ENCODE results near the gene FRMPD4.

The FRMPD4 gene

GRCh38 chrX:12223650-12224049, 85.4 kb downstream of the FRMPD4 start:
- Histone ChIP-seq H3K9ac (ENCODE audit: low read length) (no peak overlapping the region), H3K27me3 (replicated peaks; ENCODE audit: control insufficient read depth, insufficient read depth, low read length) (no peaks in the 10 kb centered on the region), H3K4me1 (ENCODE audit: control insufficient read depth, insufficient read depth, low read length) (no peaks in the 10 kb centered on the region), H3K36me3 (ENCODE audit: control insufficient read depth, insufficient read depth, low read length, severe bottlenecking) (no peaks in the 10 kb centered on the region), H3K9me3 (ENCODE audit: control insufficient read depth, low read length) (peaks cover 7% of the 10 kb centered on the region), H3K4me3 (ENCODE audit: low read length) (no peak overlapping the region)
- DNase-seq (ENCODE audit: low read depth), result no peak

DNA sequence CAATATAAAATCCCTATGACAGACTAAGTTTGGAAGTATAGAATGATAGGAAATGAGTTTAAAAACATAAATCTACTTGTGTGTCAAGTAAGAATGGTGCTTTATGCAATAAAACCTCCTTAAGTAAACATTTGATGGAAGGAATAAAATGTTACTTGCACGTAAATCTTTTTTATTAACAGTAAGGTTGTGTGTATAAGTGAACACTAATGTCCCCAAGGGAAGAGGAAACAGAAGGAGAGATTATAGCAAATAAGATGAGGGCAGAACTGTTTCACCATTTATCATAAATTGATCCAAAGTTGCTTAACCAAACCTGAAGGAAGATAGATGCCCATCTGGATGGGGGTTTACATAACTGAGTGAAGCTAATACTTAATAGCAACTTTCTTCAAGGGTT, 86.8 kb downstream of the FRMPD4 start:
- Histone ChIP-seq H3K9ac (ENCODE audit: low read length) (no peak overlapping the region), H3K9me3 (ENCODE audit: control insufficient read depth, low read length) (peaks cover 7% of the 10 kb centered on the region), H3K27me3 (replicated peaks; ENCODE audit: control insufficient read depth, insufficient read depth, low read length) (no peaks in the 10 kb centered on the region), H3K4me3 (ENCODE audit: low read length) (no peak overlapping the region), H3K4me1 (ENCODE audit: control insufficient read depth, insufficient read depth, low read length) (no peaks in the 10 kb centered on the region), H3K36me3 (ENCODE audit: control insufficient read depth, insufficient read depth, low read length, severe bottlenecking) (no peaks in the 10 kb centered on the region)
- no peak for DNase-seq (ENCODE audit: low read depth)

- Histone ChIP-seq H3K27me3 (replicated peaks; ENCODE audit: control insufficient read depth, insufficient read depth, low read length) (no peaks in the 10 kb centered on the region), H3K36me3 (ENCODE audit: control insufficient read depth, insufficient read depth, low read length, severe bottlenecking) (no peaks in the 10 kb centered on the region), H3K4me3 (ENCODE audit: low read length) (no peak overlapping the region), H3K9ac (ENCODE audit: low read length) (no peak overlapping the region), H3K4me1 (ENCODE audit: control insufficient read depth, insufficient read depth, low read length) (no peaks in the 10 kb centered on the region), H3K9me3 (ENCODE audit: control insufficient read depth, low read length) (peaks cover 7% of the 10 kb centered on the region)
- DNase-seq (ENCODE audit: low read depth), result no peak
Observed at GRCh38 chrX:12227412-12228041, 89.3 kb downstream of the FRMPD4 start.

GRCh38 chrX:12228862-12229261, 90.6 kb downstream of the FRMPD4 start:
- Histone ChIP-seq H3K27me3 (replicated peaks; ENCODE audit: control insufficient read depth, insufficient read depth, low read length) (no peaks in the 10 kb centered on the region), H3K9ac (ENCODE audit: low read length) (no peak overlapping the region), H3K4me1 (ENCODE audit: control insufficient read depth, insufficient read depth, low read length) (no peaks in the 10 kb centered on the region), H3K4me3 (ENCODE audit: low read length) (no peak overlapping the region), H3K9me3 (ENCODE audit: control insufficient read depth, low read length) (peaks cover 7% of the 10 kb centered on the region), H3K36me3 (ENCODE audit: control insufficient read depth, insufficient read depth, low read length, severe bottlenecking) (no peaks in the 10 kb centered on the region)
- DNase-seq (ENCODE audit: low read depth), result no peak

DNA sequence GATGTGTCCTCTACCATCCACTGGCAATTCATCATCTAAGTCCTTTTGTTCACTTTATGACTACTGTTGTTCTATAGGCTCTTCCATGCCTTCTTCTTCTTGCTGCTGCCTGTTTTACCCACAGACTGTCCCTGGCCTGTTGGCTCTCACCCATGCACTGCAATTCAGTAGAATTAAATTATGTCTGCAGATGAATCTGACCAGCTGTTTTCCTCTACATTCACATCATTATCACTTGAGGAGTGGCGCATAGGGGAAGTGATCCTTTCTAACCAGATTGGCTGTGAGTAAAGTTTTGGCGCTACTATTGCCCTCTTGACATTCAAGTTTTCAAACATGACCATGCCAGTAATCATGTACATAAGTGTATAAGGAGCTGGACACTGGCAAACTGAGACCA, 91.7 kb downstream of the FRMPD4 start:
- H3K27me3 ChIP-seq (replicated peaks; ENCODE audit: control insufficient read depth, insufficient read depth, low read length), result no peaks in the 10 kb centered on the region
- no peak overlapping the region for H3K9ac ChIP-seq (ENCODE audit: low read length)
- DNase-seq (ENCODE audit: low read depth), result no peak
- H3K4me1 ChIP-seq (ENCODE audit: control insufficient read depth, insufficient read depth, low read length), result peaks cover 5% of the 10 kb centered on the region
- no peak overlapping the region for H3K4me3 ChIP-seq (ENCODE audit: low read length)
- peaks cover 7% of the 10 kb centered on the region for H3K9me3 ChIP-seq (ENCODE audit: control insufficient read depth, low read length)
- no peaks in the 10 kb centered on the region for H3K36me3 ChIP-seq (ENCODE audit: control insufficient read depth, insufficient read depth, low read length, severe bottlenecking)

GRCh38 chrX:12234534-12235329, 96.5 kb downstream of the FRMPD4 start:
- peaks cover 5% of the 10 kb centered on the region for H3K4me1 ChIP-seq (ENCODE audit: control insufficient read depth, insufficient read depth, low read length)
- H3K36me3 ChIP-seq (ENCODE audit: control insufficient read depth, insufficient read depth, low read length, severe bottlenecking), result no peaks in the 10 kb centered on the region
- H3K27me3 ChIP-seq (replicated peaks; ENCODE audit: control insufficient read depth, insufficient read depth, low read length), result no peaks in the 10 kb centered on the region
- no peaks in the 10 kb centered on the region for H3K9me3 ChIP-seq (ENCODE audit: control insufficient read depth, low read length)
- no peak for DNase-seq (ENCODE audit: low read depth)
- no peak overlapping the region for H3K4me3 ChIP-seq (ENCODE audit: low read length)
- no peak overlapping the region for H3K9ac ChIP-seq (ENCODE audit: low read length)

GRCh38 chrX:12236156-12236555, 97.9 kb downstream of the FRMPD4 start:
- Histone ChIP-seq H3K27me3 (replicated peaks; ENCODE audit: control insufficient read depth, insufficient read depth, low read length) (no peaks in the 10 kb centered on the region), H3K4me1 (ENCODE audit: control insufficient read depth, insufficient read depth, low read length) (peaks cover 5% of the 10 kb centered on the region), H3K9me3 (ENCODE audit: control insufficient read depth, low read length) (no peaks in the 10 kb centered on the region), H3K4me3 (ENCODE audit: low read length) (no peak overlapping the region), H3K36me3 (ENCODE audit: control insufficient read depth, insufficient read depth, low read length, severe bottlenecking) (no peaks in the 10 kb centered on the region), H3K9ac (ENCODE audit: low read length) (no peak overlapping the region)
- DNase-seq (ENCODE audit: low read depth), result no peak

DNA sequence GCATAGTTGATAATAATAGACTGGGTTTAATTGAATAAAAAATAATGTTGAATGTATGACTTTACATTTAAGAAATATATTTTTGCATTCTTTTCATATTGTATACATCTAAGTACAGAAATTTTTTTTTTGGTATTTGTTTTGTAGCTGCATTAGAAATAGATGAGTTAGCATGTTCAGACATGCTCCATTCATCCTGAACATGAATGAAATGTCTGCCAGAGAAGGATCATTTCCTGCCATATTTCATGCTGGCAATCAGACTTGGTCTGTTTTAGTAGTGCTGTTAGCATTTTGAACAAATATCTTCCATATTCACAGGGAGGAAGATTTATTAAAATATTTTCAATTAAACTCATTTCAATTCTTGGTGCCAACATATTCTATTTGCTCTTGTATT, 98.9 kb downstream of the FRMPD4 start:
- H3K27me3 ChIP-seq (replicated peaks; ENCODE audit: control insufficient read depth, insufficient read depth, low read length), result no peaks in the 10 kb centered on the region
- peaks cover 5% of the 10 kb centered on the region for H3K4me1 ChIP-seq (ENCODE audit: control insufficient read depth, insufficient read depth, low read length)
- H3K4me3 ChIP-seq (ENCODE audit: low read length), result no peak overlapping the region
- DNase-seq (ENCODE audit: low read depth), result no peak
- no peak overlapping the region for H3K9ac ChIP-seq (ENCODE audit: low read length)
- H3K36me3 ChIP-seq (ENCODE audit: control insufficient read depth, insufficient read depth, low read length, severe bottlenecking), result no peaks in the 10 kb centered on the region
- no peaks in the 10 kb centered on the region for H3K9me3 ChIP-seq (ENCODE audit: control insufficient read depth, low read length)

GRCh38 chrX:12237771-12238170, 99.5 kb downstream of the FRMPD4 start:
- H3K4me1 ChIP-seq (ENCODE audit: control insufficient read depth, insufficient read depth, low read length), result peaks cover 5% of the 10 kb centered on the region
- no peaks in the 10 kb centered on the region for H3K27me3 ChIP-seq (replicated peaks; ENCODE audit: control insufficient read depth, insufficient read depth, low read length)
- no peak for DNase-seq (ENCODE audit: low read depth)
- H3K9me3 ChIP-seq (ENCODE audit: control insufficient read depth, low read length), result no peaks in the 10 kb centered on the region
- H3K36me3 ChIP-seq (ENCODE audit: control insufficient read depth, insufficient read depth, low read length, severe bottlenecking), result no peaks in the 10 kb centered on the region
- H3K4me3 ChIP-seq (ENCODE audit: low read length), result no peak overlapping the region
- H3K9ac ChIP-seq (ENCODE audit: low read length), result no peak overlapping the region

DNA sequence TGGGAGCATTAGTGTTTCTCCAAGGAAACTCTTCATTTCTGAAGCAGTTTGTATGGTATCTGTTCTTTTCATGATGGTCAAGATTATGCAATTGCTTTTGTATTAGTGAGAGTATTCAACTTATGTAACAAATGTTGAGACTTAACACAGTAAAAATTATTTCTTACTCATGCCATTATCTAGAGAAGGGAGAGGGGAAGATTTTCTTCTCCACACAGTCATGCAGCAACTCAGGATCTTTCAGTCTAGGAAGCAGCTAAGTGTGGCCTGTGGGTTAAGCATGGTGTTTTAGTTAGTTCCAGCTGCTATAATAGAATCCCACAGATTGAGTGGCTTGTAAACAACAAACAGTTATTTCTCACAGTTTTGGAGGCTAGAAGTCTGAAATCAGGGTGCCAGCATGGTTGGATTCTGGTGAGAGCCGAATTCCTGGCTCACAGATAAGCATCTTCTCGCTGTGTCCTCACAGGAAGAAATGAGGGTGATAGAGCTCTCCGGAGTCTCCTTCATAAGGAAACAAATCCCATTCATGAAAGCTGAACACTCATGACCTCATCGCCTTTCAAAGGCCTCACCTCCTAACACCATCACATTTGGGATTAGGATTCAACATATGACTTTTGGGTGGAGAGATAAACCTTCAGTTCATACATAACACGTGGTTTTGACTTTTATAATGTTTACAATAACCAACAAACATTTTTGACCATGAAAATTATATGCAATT, 101.2 kb downstream of the FRMPD4 start:
- no peak overlapping the region for H3K9ac ChIP-seq (ENCODE audit: low read length)
- no peaks in the 10 kb centered on the region for H3K9me3 ChIP-seq (ENCODE audit: control insufficient read depth, low read length)
- no peak for DNase-seq (ENCODE audit: low read depth)
- no peaks in the 10 kb centered on the region for H3K4me1 ChIP-seq (ENCODE audit: control insufficient read depth, insufficient read depth, low read length)
- no peaks in the 10 kb centered on the region for H3K27me3 ChIP-seq (replicated peaks; ENCODE audit: control insufficient read depth, insufficient read depth, low read length)
- H3K4me3 ChIP-seq (ENCODE audit: low read length), result no peak overlapping the region
- no peaks in the 10 kb centered on the region for H3K36me3 ChIP-seq (ENCODE audit: control insufficient read depth, insufficient read depth, low read length, severe bottlenecking)

GRCh38 chrX:12240491-12240890, 102.2 kb downstream of the FRMPD4 start:
- Histone ChIP-seq H3K36me3 (ENCODE audit: control insufficient read depth, insufficient read depth, low read length, severe bottlenecking) (no peaks in the 10 kb centered on the region), H3K9ac (ENCODE audit: low read length) (no peak overlapping the region), H3K27me3 (replicated peaks; ENCODE audit: control insufficient read depth, insufficient read depth, low read length) (no peaks in the 10 kb centered on the region), H3K4me1 (ENCODE audit: control insufficient read depth, insufficient read depth, low read length) (peaks cover under 1% of the 10 kb centered on the region), H3K4me3 (ENCODE audit: low read length) (no peak overlapping the region), H3K9me3 (ENCODE audit: control insufficient read depth, low read length) (no peaks in the 10 kb centered on the region)
- DNase-seq (ENCODE audit: low read depth), result no peak

Measured in adipocyte (in vitro differentiated cells).